ENCODE results near the gene ADAMTS13.

ADAMTS13 gene

GRCh38 chr9:133476036-133476931, 54.1 kb downstream of the ADAMTS13 start:
- Histone ChIP-seq H3K27me3 (ENCODE audit: control insufficient read depth, insufficient read depth, low read length) (peaks cover 6% of the 10 kb centered on the region), H3K36me3 (ENCODE audit: control insufficient read depth, low read depth, low read length) (peaks cover 11% of the 10 kb centered on the region), H3K27ac (ENCODE audit: low read length) (no peak overlapping the region), H3K4me3 (ENCODE audit: low read length) (no peak overlapping the region), H3K4me1 (ENCODE audit: control insufficient read depth, low read depth, low read length) (peaks cover 10% of the 10 kb centered on the region), H3K9me3 (ENCODE audit: control insufficient read depth, low read depth, low read length) (no peaks in the 10 kb centered on the region), H3K9ac (ENCODE audit: low read length) (no peak overlapping the region)

- Histone ChIP-seq H3K27ac (ENCODE audit: low read length) (no peak overlapping the region), H3K4me3 (ENCODE audit: low read length) (no peak overlapping the region), H3K27me3 (ENCODE audit: control insufficient read depth, insufficient read depth, low read length) (peaks cover 6% of the 10 kb centered on the region), H3K4me1 (ENCODE audit: control insufficient read depth, low read depth, low read length) (peaks cover 10% of the 10 kb centered on the region), H3K9me3 (ENCODE audit: control insufficient read depth, low read depth, low read length) (no peaks in the 10 kb centered on the region), H3K36me3 (ENCODE audit: control insufficient read depth, low read depth, low read length) (peaks cover 11% of the 10 kb centered on the region), H3K9ac (ENCODE audit: low read length) (no peak overlapping the region)
Observed at GRCh38 chr9:133476941-133477340, 54.8 kb downstream of the ADAMTS13 start.

GRCh38 chr9:133477461-133477860, 55.3 kb downstream of the ADAMTS13 start:
- Histone ChIP-seq H3K27ac (ENCODE audit: low read length) (no peak overlapping the region), H3K27me3 (ENCODE audit: control insufficient read depth, insufficient read depth, low read length) (peaks cover 6% of the 10 kb centered on the region), H3K9me3 (ENCODE audit: control insufficient read depth, low read depth, low read length) (no peaks in the 10 kb centered on the region), H3K4me3 (ENCODE audit: low read length) (peak overlapping the region; percentile 64), H3K4me1 (ENCODE audit: control insufficient read depth, low read depth, low read length) (peaks cover 10% of the 10 kb centered on the region), H3K36me3 (ENCODE audit: control insufficient read depth, low read depth, low read length) (peaks cover 11% of the 10 kb centered on the region), H3K9ac (ENCODE audit: low read length) (no peak overlapping the region)

GRCh38 chr9:133477992-133478850, 56.1 kb downstream of the ADAMTS13 start:
- Histone ChIP-seq H3K27ac (ENCODE audit: low read length) (no peak overlapping the region), H3K9me3 (ENCODE audit: control insufficient read depth, low read depth, low read length) (no peaks in the 10 kb centered on the region), H3K27me3 (ENCODE audit: control insufficient read depth, insufficient read depth, low read length) (peaks cover 6% of the 10 kb centered on the region), H3K4me3 (ENCODE audit: low read length) (peak overlapping the region; percentile 64), H3K4me1 (ENCODE audit: control insufficient read depth, low read depth, low read length) (peaks cover 10% of the 10 kb centered on the region), H3K36me3 (ENCODE audit: control insufficient read depth, low read depth, low read length) (peaks cover 7% of the 10 kb centered on the region), H3K9ac (ENCODE audit: low read length) (peak overlapping the region; percentile 54)

GRCh38 chr9:133478851-133479711, 56.9 kb downstream of the ADAMTS13 start, which contains the start of gene SLC2A6:
TSS of gene SLC2A6 (minus strand) at chr9:133479099. CDS start at chr9:133479059, 40 bp downstream.
- Histone ChIP-seq H3K4me3 (ENCODE audit: low read length) (peak within 1 kb of the TSS; percentile 64), H3K9me3 (ENCODE audit: control insufficient read depth, low read depth, low read length) (no peaks in the 10 kb centered on the region), H3K36me3 (ENCODE audit: control insufficient read depth, low read depth, low read length) (peaks cover 6% of the 10 kb centered on the region), H3K9ac (ENCODE audit: low read length) (peak within 1 kb of the TSS; percentile 54), H3K4me1 (ENCODE audit: control insufficient read depth, low read depth, low read length) (peaks cover 10% of the 10 kb centered on the region), H3K27ac (ENCODE audit: low read length) (no peak within 1 kb of the TSS), H3K27me3 (ENCODE audit: control insufficient read depth, insufficient read depth, low read length) (peaks cover 6% of the 10 kb centered on the region)

GRCh38 chr9:133483611-133484010, 61.4 kb downstream of the ADAMTS13 start:
- H3K4me3 ChIP-seq (ENCODE audit: low read length): no peak overlapping the region
- no peak overlapping the region for H3K9ac ChIP-seq (ENCODE audit: low read length)
- no peak overlapping the region for H3K27ac ChIP-seq (ENCODE audit: low read length)
- no peaks in the 10 kb centered on the region for H3K9me3 ChIP-seq (ENCODE audit: control insufficient read depth, low read depth, low read length)
- H3K36me3 ChIP-seq (ENCODE audit: control insufficient read depth, low read depth, low read length): no peaks in the 10 kb centered on the region
- peaks cover 5% of the 10 kb centered on the region for H3K4me1 ChIP-seq (ENCODE audit: control insufficient read depth, low read depth, low read length)
- peaks cover 6% of the 10 kb centered on the region for H3K27me3 ChIP-seq (ENCODE audit: control insufficient read depth, insufficient read depth, low read length)

- Histone ChIP-seq H3K4me3 (ENCODE audit: low read length) (no peak overlapping the region), H3K9ac (ENCODE audit: low read length) (no peak overlapping the region), H3K9me3 (ENCODE audit: control insufficient read depth, low read depth, low read length) (no peaks in the 10 kb centered on the region), H3K27ac (ENCODE audit: low read length) (no peak overlapping the region), H3K27me3 (ENCODE audit: control insufficient read depth, insufficient read depth, low read length) (peaks cover 2% of the 10 kb centered on the region), H3K36me3 (ENCODE audit: control insufficient read depth, low read depth, low read length) (no peaks in the 10 kb centered on the region), H3K4me1 (ENCODE audit: control insufficient read depth, low read depth, low read length) (peaks cover under 1% of the 10 kb centered on the region)
Observed at GRCh38 chr9:133484671-133485437, 62.7 kb downstream of the ADAMTS13 start.

GRCh38 chr9:133485531-133486260, 63.5 kb downstream of the ADAMTS13 start:
- no peaks in the 10 kb centered on the region for H3K36me3 ChIP-seq (ENCODE audit: control insufficient read depth, low read depth, low read length)
- H3K9me3 ChIP-seq (ENCODE audit: control insufficient read depth, low read depth, low read length): no peaks in the 10 kb centered on the region
- H3K9ac ChIP-seq (ENCODE audit: low read length): no peak overlapping the region
- H3K4me1 ChIP-seq (ENCODE audit: control insufficient read depth, low read depth, low read length): no peaks in the 10 kb centered on the region
- no peaks in the 10 kb centered on the region for H3K27me3 ChIP-seq (ENCODE audit: control insufficient read depth, insufficient read depth, low read length)
- no peak overlapping the region for H3K4me3 ChIP-seq (ENCODE audit: low read length)
- H3K27ac ChIP-seq (ENCODE audit: low read length): no peak overlapping the region

GRCh38 chr9:133487331-133487725, 65.2 kb downstream of the ADAMTS13 start:
- H3K4me1 ChIP-seq (ENCODE audit: control insufficient read depth, low read depth, low read length): no peaks in the 10 kb centered on the region
- H3K27me3 ChIP-seq (ENCODE audit: control insufficient read depth, insufficient read depth, low read length): no peaks in the 10 kb centered on the region
- no peak overlapping the region for H3K4me3 ChIP-seq (ENCODE audit: low read length)
- H3K9ac ChIP-seq (ENCODE audit: low read length): no peak overlapping the region
- no peaks in the 10 kb centered on the region for H3K36me3 ChIP-seq (ENCODE audit: control insufficient read depth, low read depth, low read length)
- no peak overlapping the region for H3K27ac ChIP-seq (ENCODE audit: low read length)
- no peaks in the 10 kb centered on the region for H3K9me3 ChIP-seq (ENCODE audit: control insufficient read depth, low read depth, low read length)

- no peak overlapping the region for H3K9ac ChIP-seq (ENCODE audit: low read length)
- no peak overlapping the region for H3K4me3 ChIP-seq (ENCODE audit: low read length)
- no peaks in the 10 kb centered on the region for H3K27me3 ChIP-seq (ENCODE audit: control insufficient read depth, insufficient read depth, low read length)
Observed at GRCh38 chr9:133488686-133489252, 66.6 kb downstream of the ADAMTS13 start.

More at GRCh38 chr9:133488686-133489252, 66.6 kb downstream of the ADAMTS13 start:
- H3K9me3 ChIP-seq (ENCODE audit: control insufficient read depth, low read depth, low read length): no peaks in the 10 kb centered on the region
- H3K36me3 ChIP-seq (ENCODE audit: control insufficient read depth, low read depth, low read length): no peaks in the 10 kb centered on the region
- no peaks in the 10 kb centered on the region for H3K4me1 ChIP-seq (ENCODE audit: control insufficient read depth, low read depth, low read length)
- H3K27ac ChIP-seq (ENCODE audit: low read length): no peak overlapping the region
